Stimulated activated CD4-positive, alpha-beta T cell treated with anti-CD3 and anti-CD28 coated beads, Interleukin-1b, Interleukin-23, amount 100 ng/mL, for 1 hour (primary cell): ENCODE results near the gene SLX9.

Source experiments
- DNase-seq, 2 donors: peaks; one replicate each; pipeline ENCODE4 v3.0.0-alpha.2; 2020; ENCODE audit warnings: low read depth in 2 of 2

The SLX9 gene

GRCh38 chr21:44959376-44960091 is 19.7 kb downstream of the SLX9 start:
- no peak for DNase-seq

- DNase-seq, result no peak
Measured at GRCh38 chr21:44960141-44961092, 20.6 kb downstream of the SLX9 start.

- DNase-seq, result no peak
Measured at GRCh38 chr21:44962403-44962966, 22.7 kb downstream of the SLX9 start.

GRCh38 chr21:44964381-44964780 is 24.6 kb downstream of the SLX9 start:
- DNase-seq, result no peak

- DNase-seq, result no peak
Measured at GRCh38 chr21:44965251-44966022, 25.6 kb downstream of the SLX9 start.

- DNase-seq, result no peak
Measured at GRCh38 chr21:44966135-44967081, 26.6 kb downstream of the SLX9 start.

GRCh38 chr21:44967082-44968047 is 27.5 kb downstream of the SLX9 start:
- DNase-seq, result no peak

GRCh38 chr21:44969066-44969670 is 29.3 kb downstream of the SLX9 start:
- no peak for DNase-seq

GRCh38 chr21:44969931-44970755 is 30.3 kb downstream of the SLX9 start:
- no peak for DNase-seq

GRCh38 chr21:44970766-44971671 is 31.2 kb downstream of the SLX9 start:
- DNase-seq, result no peak

- DNase-seq, result no peak
Measured at GRCh38 chr21:44971672-44971995, 31.8 kb downstream of the SLX9 start.

- no peak for DNase-seq
Measured at GRCh38 chr21:44972301-44972814, 32.5 kb downstream of the SLX9 start.

GRCh38 chr21:44972821-44973220 is 33.0 kb downstream of the SLX9 start:
- no peak for DNase-seq

- no peak for DNase-seq
Measured at GRCh38 chr21:44973598-44973997, 33.8 kb downstream of the SLX9 start.

- DNase-seq, result no peak
Measured at GRCh38 chr21:44974676-44975075, 34.8 kb downstream of the SLX9 start.

- no peak for DNase-seq
Measured at GRCh38 chr21:44975720-44976555, 36.1 kb downstream of the SLX9 start.
